GM12875 (cell line): Measurements from ENCODE around the gene KRT7.

Experiments used
- H3K4me3 ChIP-seq: one replicate; pipeline ENCODE4 v1.5.1; 2011; ENCODE audit warnings: low read depth, low read length, control low read depth
- CTCF ChIP-seq: IDR thresholded peaks from 2 replicates; pipeline ENCODE4 v1.5.1; 2011; ENCODE audit warnings: low read depth, mild to moderate bottlenecking, control low read depth, inconsistent platforms, low read length, moderate library complexity, borderline replicate concordance; ENCODE audit not compliant: insufficient read depth

The KRT7 gene

GRCh38 chr12:52274521-52275120 is 41.6 kb downstream of the KRT7 start, which contains the start of gene KRT86:
Gene KRT86 (plus strand): TSS chr12:52274645. CDS start chr12:52301917, 27,272 bp downstream.
- H3K4me3 ChIP-seq: no peak within 1 kb of the TSS
- TF ChIP-seq CTCF: no peak

DNA sequence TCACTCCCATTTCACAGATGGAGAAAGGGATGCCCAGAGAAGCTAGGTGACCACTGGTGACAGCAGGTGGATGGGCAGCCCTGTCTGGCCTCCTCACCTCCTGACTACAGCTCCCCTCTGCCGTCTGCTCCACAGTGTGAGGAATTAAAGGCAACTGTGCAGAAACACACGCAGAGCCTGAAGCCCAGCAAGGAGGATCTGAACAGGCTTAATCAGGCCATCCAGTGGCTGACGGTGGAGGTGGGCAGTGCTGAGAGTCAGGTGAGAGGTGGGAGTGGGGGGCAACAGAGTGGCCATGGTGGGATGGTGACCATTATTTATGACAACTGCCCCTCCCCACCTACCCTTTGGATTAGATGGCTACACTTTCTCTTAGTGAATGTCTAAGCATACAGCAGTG is 42.6 kb downstream of the KRT7 start:
- H3K4me3 ChIP-seq: no peak overlapping the region
- TF ChIP-seq CTCF: no peak

DNA sequence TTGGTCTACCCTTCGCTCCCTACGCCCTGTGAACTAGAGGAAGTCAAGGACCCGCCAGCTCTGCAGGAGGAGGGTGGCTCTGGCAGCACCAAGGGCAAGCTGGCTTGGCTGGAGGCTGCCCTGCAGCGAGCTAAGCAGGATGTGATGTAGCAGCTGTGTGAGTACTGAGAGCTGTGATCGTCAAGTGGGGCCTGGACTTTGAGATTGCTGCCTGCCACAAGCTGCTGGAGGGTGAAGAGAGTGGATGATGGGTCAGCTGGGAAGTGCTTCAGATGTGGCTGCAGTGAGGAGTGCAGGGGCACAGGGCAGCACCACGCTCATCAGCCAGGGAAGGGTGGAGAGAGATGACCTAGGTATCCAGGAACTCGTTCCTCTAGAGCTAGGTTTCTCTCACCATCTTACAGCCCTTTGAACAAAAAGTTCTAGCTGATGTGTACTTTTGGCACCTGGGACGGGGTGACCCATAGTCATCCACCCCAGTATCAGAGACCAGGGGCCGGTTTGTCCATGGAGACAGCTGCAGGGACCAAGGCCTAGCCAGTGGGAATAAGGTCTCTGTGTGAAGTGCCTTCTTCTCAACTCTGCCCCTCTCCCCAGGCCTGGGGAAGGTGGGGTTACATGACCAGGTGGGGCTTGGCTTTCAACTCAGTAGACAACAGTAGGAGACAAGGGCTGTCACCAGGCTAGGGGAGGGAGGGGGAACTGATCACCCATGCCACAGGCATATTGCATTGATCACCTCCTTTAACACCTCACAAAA is 44.6 kb downstream of the KRT7 start:
- no peak overlapping the region for H3K4me3 ChIP-seq
- no peak for TF ChIP-seq CTCF

- peak; percentile 99 for TF ChIP-seq CTCF
- H3K4me3 ChIP-seq: no peak overlapping the region
These were observed 45.8 kb downstream of the KRT7 start for GRCh38 chr12:52278575-52279421.

DNA sequence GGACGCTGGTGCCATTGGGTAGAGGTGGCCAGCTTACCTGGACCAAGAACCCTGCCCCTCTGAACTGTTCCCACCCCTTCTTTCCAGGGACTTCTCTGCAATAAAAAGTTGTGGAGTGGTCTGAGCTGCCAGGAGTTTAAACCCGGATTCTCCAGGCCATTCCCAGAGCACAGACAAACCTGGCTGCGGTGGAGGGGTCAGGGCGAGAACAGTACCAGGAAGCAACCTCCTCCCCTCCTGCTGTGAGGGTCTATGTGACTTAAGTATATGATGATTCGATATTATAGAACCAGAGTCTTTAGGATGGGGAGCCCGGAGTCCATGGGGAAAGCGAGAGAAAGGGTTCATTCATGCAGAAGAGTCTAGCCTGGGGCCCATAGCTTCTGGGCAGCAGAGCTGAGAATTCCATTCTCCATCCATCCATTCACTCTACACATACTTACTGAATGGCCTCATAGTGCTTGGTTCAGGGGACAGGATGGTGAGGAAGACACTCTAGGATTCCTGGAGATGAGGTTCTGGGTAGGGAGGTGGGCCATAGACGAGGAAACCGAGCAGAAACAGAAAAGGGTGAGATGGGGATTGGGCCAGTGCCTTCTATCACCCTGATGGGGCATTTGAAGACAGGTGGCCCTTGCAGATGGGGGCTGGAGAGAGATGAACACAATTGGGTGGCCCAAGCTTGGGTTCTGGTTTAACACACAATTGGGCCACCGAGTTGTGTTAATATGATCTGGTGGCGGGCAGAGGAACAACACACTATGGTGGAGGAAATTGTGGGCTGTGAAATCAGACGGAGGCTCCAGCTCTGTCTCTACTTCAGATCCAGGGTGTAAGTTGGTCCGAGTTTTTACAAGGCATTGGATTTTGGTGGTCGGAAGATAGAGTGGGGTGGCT is 46.6 kb downstream of the KRT7 start:
- H3K4me3 ChIP-seq: no peak overlapping the region
- no peak for TF ChIP-seq CTCF

DNA sequence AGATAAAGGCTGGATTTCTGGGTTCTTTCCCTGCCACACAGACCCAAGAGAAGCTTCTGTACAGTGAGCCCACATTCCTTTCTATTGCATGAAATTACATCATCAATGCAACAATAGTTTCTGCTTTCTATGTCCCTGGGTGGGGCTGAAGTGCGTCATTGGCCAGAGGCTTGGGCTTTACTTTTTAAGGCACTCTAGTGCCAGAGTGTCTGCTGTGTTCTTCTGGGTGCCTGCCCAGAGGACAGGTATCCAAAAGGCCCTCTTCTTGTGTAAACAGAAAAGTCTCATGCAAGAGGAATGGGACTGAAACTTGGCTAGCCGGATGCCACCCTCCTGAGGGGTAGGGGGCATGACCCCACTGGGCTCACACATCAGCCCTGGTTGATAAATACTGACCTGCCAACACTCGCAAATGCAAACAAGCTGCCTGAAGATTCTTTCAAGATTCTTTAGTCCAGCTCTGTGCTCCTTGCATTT is 47.3 kb downstream of the KRT7 start:
- TF ChIP-seq CTCF: no peak
- no peak overlapping the region for H3K4me3 ChIP-seq
